LNCAP (cell line): Measurements from ENCODE around the gene SVOPL.

ENCODE experiments used
- CTCF ChIP-seq: fragments of 450-650 bp; IDR thresholded peaks from 2 replicates; pipeline ENCODE4 v1.5.1; 2017; ENCODE audit warnings: mild to moderate bottlenecking

SVOPL gene

GRCh38 chr7:138670594-138670993 is 30.6 kb downstream of the SVOPL start:
- no peak for TF ChIP-seq CTCF

- TF ChIP-seq CTCF: no peak
Measured at GRCh38 chr7:138669364-138669763, 31.8 kb downstream of the SVOPL start.

GRCh38 chr7:138668946-138669345 is 32.2 kb downstream of the SVOPL start:
- TF ChIP-seq CTCF: no peak

GRCh38 chr7:138668229-138668596 is 32.9 kb downstream of the SVOPL start:
- TF ChIP-seq CTCF: no peak

GRCh38 chr7:138667535-138668228 is 33.5 kb downstream of the SVOPL start:
- no peak for TF ChIP-seq CTCF

GRCh38 chr7:138666385-138666784 is 34.8 kb downstream of the SVOPL start:
- no peak for TF ChIP-seq CTCF

GRCh38 chr7:138665669-138666140 is 35.5 kb downstream of the SVOPL start:
- no peak for TF ChIP-seq CTCF

- TF ChIP-seq CTCF: no peak
Measured at GRCh38 chr7:138665249-138665648, 35.9 kb downstream of the SVOPL start.
